Activated naive CD4-positive, alpha-beta T cell treated with anti-CD3 and anti-CD28 coated beads, Interleukin-2, amount 50 U/mL, for 24 hours (primary cell): ENCODE measurements around the gene SWSAP1.
A peak's percentile ranks its signal among the peaks of the same experiment; 100 is the strongest.
"Not testable (repeated sequence)": the region's sequence is repeated elsewhere in the genome, so short reads cannot be mapped to it uniquely, and the experiment has no call there.

Experiments
- H3K27ac Mint-ChIP-seq: one replicate; pipeline ENCODE4 v1.8.0; 2021; ENCODE audit warnings: mild to moderate bottlenecking, mixed read lengths
- H3K27me3 Mint-ChIP-seq: one replicate; pipeline ENCODE4 v1.8.0; 2021; ENCODE audit warnings: mixed read lengths
- H3K36me3 Mint-ChIP-seq: one replicate; pipeline ENCODE4 v1.8.0; 2021; ENCODE audit warnings: mixed read lengths
- H3K4me1 Mint-ChIP-seq: one replicate; pipeline ENCODE4 v1.8.0; 2021; ENCODE audit warnings: mixed read lengths
- H3K4me3 Mint-ChIP-seq: one replicate; pipeline ENCODE4 v1.8.0; 2021; ENCODE audit warnings: mild to moderate bottlenecking, mixed read lengths
- H3K9me3 Mint-ChIP-seq: one replicate; pipeline ENCODE4 v1.8.0; 2021; ENCODE audit warnings: mixed read lengths

The SWSAP1 gene

GRCh38 chr19:11382898-11383705 lies 8.6 kb downstream of the SWSAP1 start:
- H3K36me3 Mint-ChIP-seq = peaks cover 5% of the 10 kb centered on the region
- peaks cover 42% of the 10 kb centered on the region for H3K4me1 Mint-ChIP-seq
- H3K27me3 Mint-ChIP-seq = peaks cover 8% of the 10 kb centered on the region
- H3K4me3 Mint-ChIP-seq = peak overlapping the region; percentile 76
- no peak overlapping the region for H3K27ac Mint-ChIP-seq
- no peaks in the 10 kb centered on the region for H3K9me3 Mint-ChIP-seq

GRCh38 chr19:11383706-11384048 lies 9.2 kb downstream of the SWSAP1 start:
- H3K36me3 Mint-ChIP-seq = peaks cover 3% of the 10 kb centered on the region
- H3K4me1 Mint-ChIP-seq = peaks cover 38% of the 10 kb centered on the region
- no peak overlapping the region for H3K27ac Mint-ChIP-seq
- H3K4me3 Mint-ChIP-seq = no peak overlapping the region
- H3K9me3 Mint-ChIP-seq = no peaks in the 10 kb centered on the region
- H3K27me3 Mint-ChIP-seq = peaks cover 8% of the 10 kb centered on the region

- Mint-ChIP-seq H3K4me3 (no peak overlapping the region), H3K36me3 (peaks cover 2% of the 10 kb centered on the region), H3K27me3 (peaks cover 8% of the 10 kb centered on the region), H3K27ac (no peak overlapping the region), H3K4me1 (peaks cover 35% of the 10 kb centered on the region), H3K9me3 (no peaks in the 10 kb centered on the region)
Measured at GRCh38 chr19:11384778-11385129, 10.3 kb downstream of the SWSAP1 start.

- Mint-ChIP-seq H3K27ac (no peak overlapping the region), H3K4me3 (no peak overlapping the region), H3K36me3 (no peaks in the 10 kb centered on the region), H3K9me3 (no peaks in the 10 kb centered on the region), H3K27me3 (peaks cover 3% of the 10 kb centered on the region), H3K4me1 (peaks cover 13% of the 10 kb centered on the region)
Measured at GRCh38 chr19:11387162-11388034, 12.9 kb downstream of the SWSAP1 start.

- peaks cover 7% of the 10 kb centered on the region for H3K4me1 Mint-ChIP-seq
- no peaks in the 10 kb centered on the region for H3K27me3 Mint-ChIP-seq
- H3K9me3 Mint-ChIP-seq = no peaks in the 10 kb centered on the region
- no peak overlapping the region for H3K4me3 Mint-ChIP-seq
- H3K27ac Mint-ChIP-seq = no peak overlapping the region
- no peaks in the 10 kb centered on the region for H3K36me3 Mint-ChIP-seq
Measured at GRCh38 chr19:11390359-11390758, 15.9 kb downstream of the SWSAP1 start.

GRCh38 chr19:11390933-11391680 lies 16.6 kb downstream of the SWSAP1 start:
- Mint-ChIP-seq H3K36me3 (no peaks in the 10 kb centered on the region), H3K27ac (no peak overlapping the region), H3K9me3 (no peaks in the 10 kb centered on the region), H3K4me1 (peaks cover 7% of the 10 kb centered on the region), H3K27me3 (no peaks in the 10 kb centered on the region), H3K4me3 (no peak overlapping the region)

- Mint-ChIP-seq H3K9me3 (no peaks in the 10 kb centered on the region), H3K27me3 (peaks cover 2% of the 10 kb centered on the region), H3K4me3 (no peak overlapping the region), H3K36me3 (no peaks in the 10 kb centered on the region), H3K4me1 (no peaks in the 10 kb centered on the region), H3K27ac (no peak overlapping the region)
Measured at GRCh38 chr19:11397089-11397610, 22.7 kb downstream of the SWSAP1 start.

- Mint-ChIP-seq H3K9me3 (no peaks in the 10 kb centered on the region), H3K4me1 (no peaks in the 10 kb centered on the region), H3K27me3 (peaks cover 2% of the 10 kb centered on the region), H3K4me3 (no peak overlapping the region), H3K27ac (no peak overlapping the region), H3K36me3 (no peaks in the 10 kb centered on the region)
Measured at GRCh38 chr19:11399667-11400066, 25.2 kb downstream of the SWSAP1 start.

GRCh38 chr19:11400798-11401197 lies 26.3 kb downstream of the SWSAP1 start:
- no peaks in the 10 kb centered on the region for H3K4me1 Mint-ChIP-seq
- peaks cover 4% of the 10 kb centered on the region for H3K27me3 Mint-ChIP-seq
- no peaks in the 10 kb centered on the region for H3K36me3 Mint-ChIP-seq
- H3K4me3 Mint-ChIP-seq = no peak overlapping the region
- H3K27ac Mint-ChIP-seq = no peak overlapping the region
- H3K9me3 Mint-ChIP-seq = no peaks in the 10 kb centered on the region

- Mint-ChIP-seq H3K4me3 (no peak overlapping the region), H3K36me3 (no peaks in the 10 kb centered on the region), H3K27ac (no peak overlapping the region), H3K4me1 (no peaks in the 10 kb centered on the region), H3K27me3 (peaks cover 4% of the 10 kb centered on the region), H3K9me3 (no peaks in the 10 kb centered on the region)
Measured at GRCh38 chr19:11401808-11402543, 27.5 kb downstream of the SWSAP1 start.

GRCh38 chr19:11404588-11405222 lies 30.2 kb downstream of the SWSAP1 start:
- Mint-ChIP-seq H3K27me3 (peaks cover 7% of the 10 kb centered on the region), H3K4me3 (no peak overlapping the region), H3K9me3 (no peaks in the 10 kb centered on the region), H3K36me3 (no peaks in the 10 kb centered on the region), H3K4me1 (no peaks in the 10 kb centered on the region), H3K27ac (no peak overlapping the region)

- Mint-ChIP-seq H3K4me1 (no peaks in the 10 kb centered on the region), H3K9me3 (no peaks in the 10 kb centered on the region), H3K36me3 (no peaks in the 10 kb centered on the region), H3K27ac (no peak overlapping the region), H3K27me3 (peaks cover 7% of the 10 kb centered on the region), H3K4me3 (no peak overlapping the region)
Measured at GRCh38 chr19:11405846-11406643, 31.6 kb downstream of the SWSAP1 start.

- not testable (repeated sequence) for H3K36me3 Mint-ChIP-seq, H3K9me3 Mint-ChIP-seq, H3K27ac Mint-ChIP-seq, H3K27me3 Mint-ChIP-seq, H3K4me1 Mint-ChIP-seq, H3K4me3 Mint-ChIP-seq
Measured at GRCh38 chr19:11406703-11407236, 32.3 kb downstream of the SWSAP1 start.

- Mint-ChIP-seq H3K9me3 (no peaks in the 10 kb centered on the region), H3K27ac (no peak overlapping the region), H3K4me1 (no peaks in the 10 kb centered on the region), H3K36me3 (no peaks in the 10 kb centered on the region), H3K27me3 (peaks cover 7% of the 10 kb centered on the region), H3K4me3 (no peak overlapping the region)
Measured at GRCh38 chr19:11408591-11408990, 34.1 kb downstream of the SWSAP1 start.
